Vagina (tissue), 2 donors: ENCODE results near the gene ERCC6L2.

Experiments
- CTCF ChIP-seq, 3 experiments: fragments of 450-650 bp in 2 of 3; fragments of 200-600 bp in 1 of 3; sonication (generic) in 1 of 3; IDR thresholded peaks; one replicate each; pipeline ENCODE4 v1.5.1; 2017 to 2019; ENCODE audit warnings: antibody characterized with exemption in 3 of 3, mild to moderate bottlenecking in 2 of 3, moderate library complexity in 2 of 3
- POLR2A ChIP-seq, 2 donors: fragments of 450-650 bp; IDR thresholded peaks; one replicate each; pipeline ENCODE4 v1.6.1; 2017; ENCODE audit warnings: antibody characterized with exemption in 2 of 2, mild to moderate bottlenecking in 2 of 2, moderate library complexity in 2 of 2

DNA sequence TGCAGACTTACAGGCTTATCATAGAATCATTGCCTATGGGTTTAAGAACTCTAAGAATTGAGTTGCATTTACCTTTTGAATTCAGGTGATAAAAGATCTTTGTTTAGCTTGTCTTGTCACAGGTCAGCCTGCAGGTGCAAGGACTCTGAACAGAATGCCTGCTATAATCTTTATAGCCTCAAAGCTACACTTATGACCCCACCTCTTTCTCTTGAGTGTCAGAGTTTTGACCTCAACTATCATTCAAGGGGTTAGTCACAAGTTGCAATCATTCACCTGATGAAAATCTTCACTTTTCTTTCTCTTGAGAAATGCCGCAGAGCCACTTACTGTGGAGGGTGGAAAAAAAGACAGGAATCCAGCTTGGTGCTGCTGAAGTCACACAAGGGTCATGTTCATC lies 49.5 kb downstream of the ERCC6L2 start:
- TF ChIP-seq CTCF (IDR thresholded peaks at IDR 0.05) = no peak
- no peak for TF ChIP-seq POLR2A (IDR thresholded peaks at IDR 0.05)
